C1 segment of cervical spinal cord (tissue), 14 donors: ENCODE results near the gene DLG2.
A peak's percentile ranks its signal among the peaks of the same experiment; 100 is the strongest.

Experiments
- DNase-seq, 14 donors: peaks; one replicate each; lab custom pipeline; 2025; lab: John Stamatoyannopoulos, UW

Gene DLG2

DNA sequence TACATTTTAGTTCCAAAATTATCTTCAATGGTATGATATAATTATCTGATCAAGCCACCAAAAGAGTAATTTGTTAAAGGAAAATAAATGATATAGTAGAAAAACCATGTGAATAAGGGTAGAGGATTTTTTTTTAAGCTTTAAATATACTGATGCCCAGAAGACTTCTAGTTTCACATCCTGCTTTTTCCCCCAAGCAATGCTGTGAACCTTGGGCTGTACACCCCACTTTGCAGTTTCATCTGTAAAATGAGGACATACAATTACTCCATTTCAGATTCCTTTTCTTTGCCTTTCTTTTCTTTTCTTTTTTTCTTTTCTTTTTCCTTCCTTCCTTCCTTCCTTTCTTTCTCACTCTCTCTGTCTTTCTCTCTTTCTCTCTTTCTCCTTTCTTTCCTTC lies 1125.4 kb downstream of the DLG2 start:
- DNase-seq: no peak

DNA sequence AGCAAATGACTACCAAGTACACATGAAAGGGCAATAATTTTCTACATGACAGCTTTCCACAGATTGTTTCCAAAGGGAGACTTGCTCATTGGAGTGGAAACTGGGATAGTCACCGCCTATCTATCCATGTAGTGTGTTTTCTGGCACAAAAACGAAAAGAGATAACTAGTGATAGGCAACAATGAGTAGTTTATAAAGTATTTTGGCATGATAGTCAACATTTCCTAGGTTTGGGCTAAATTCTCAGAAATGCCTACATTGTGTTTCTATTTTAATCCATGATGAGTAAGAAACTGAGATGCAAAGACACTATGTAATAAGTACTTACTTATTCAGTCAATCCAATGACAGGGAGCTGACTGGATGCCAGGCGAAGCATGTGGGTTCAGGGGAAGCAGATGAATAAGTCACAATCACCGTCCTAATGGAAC lies 1129.1 kb downstream of the DLG2 start:
- no peak for DNase-seq

DNA sequence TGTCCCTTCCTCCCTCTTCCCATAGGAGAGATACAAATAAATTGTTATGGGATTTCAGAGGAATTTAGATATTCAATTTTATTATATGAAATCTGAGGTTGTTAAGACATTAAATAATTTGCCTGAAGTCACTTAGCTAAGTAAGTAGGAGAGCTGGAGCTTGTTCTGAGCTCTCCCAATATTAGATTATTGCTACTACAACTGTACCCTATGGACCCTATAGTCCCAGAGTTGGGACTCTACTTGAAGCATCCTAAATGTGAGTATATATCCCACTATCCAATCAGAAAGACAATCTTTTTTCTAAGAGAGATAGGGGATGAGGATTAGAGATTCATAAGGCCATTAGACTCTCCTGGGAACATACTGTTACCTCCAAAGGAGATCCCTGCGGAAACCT lies 1130.0 kb downstream of the DLG2 start:
- DNase-seq: no peak

DNA sequence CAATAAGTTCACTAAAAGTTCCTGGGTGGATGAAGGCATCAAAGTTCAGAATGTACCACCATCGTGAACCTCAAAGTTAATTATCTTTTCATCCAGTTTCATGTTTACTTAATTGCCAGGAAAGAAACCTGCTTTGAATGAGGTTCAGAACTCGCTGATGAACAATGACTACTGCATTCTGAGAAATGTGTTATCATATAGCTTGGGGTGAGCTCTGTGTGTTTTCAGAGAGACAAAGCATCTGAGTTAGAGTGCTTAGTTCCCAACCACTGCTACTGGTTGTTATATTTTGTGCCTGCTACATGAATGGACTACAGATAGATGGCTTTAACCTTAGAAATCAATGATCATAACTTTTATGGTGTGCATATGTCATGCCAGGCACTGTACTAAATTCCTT lies 1131.0 kb downstream of the DLG2 start:
- no peak for DNase-seq

DNA sequence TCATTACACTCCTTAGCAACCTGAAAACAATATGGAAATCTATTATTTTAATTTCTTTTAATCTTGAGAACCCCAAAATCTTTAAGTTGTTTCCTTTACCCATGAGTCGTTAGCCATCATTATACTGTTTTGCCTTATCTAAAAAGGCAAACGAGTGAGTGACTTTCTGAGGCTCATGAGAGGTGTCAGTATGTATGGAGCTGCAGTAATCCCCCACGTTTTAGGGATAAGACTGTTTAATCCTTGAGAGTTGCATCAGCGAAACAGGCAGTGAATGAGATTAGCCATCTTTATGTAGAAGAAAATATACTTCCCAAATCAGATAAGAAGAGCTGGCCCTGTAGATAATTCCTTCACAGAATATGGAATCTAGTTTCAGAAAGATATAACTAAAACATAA lies 1147.0 kb downstream of the DLG2 start:
- DNase-seq: no peak

DNA sequence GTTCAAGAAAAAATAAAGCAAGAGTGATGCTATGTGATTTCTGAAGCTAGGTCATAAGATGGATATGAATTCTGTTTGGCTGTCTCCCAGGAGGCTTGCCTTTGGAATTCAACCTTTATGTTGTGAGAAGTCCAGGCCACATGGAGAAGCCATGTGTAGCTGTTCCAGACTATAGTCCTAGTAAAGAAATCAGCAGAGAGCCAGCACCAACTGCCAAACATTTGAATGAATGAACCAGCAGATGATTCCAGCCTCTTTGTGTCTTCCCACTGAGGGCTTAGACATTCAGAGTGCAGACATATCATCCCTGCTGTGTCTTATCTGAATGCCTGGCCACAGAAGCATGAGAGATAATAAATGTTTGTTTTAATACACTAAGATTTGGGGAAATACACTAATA lies 1150.6 kb downstream of the DLG2 start:
- no peak for DNase-seq

DNA sequence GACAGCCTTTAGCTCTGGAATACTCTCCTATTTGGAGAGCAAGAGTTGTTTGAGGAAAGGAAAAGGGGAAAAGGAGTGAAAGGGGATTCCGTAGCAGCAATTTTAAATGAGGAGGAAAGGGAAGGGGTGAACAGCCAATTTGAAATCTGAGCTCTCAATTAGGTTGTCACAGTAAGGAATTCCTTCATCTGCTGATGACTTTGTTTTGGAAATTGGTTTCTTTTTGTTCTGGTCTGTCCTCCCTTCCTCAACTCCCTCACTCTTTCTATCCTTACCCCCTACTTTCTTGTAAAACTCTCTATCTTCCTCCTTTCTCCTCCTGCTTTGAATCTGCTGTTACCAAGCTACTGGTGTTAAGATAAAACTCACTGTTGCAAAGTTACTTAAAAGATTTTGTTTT lies 1155.6 kb downstream of the DLG2 start:
- no peak for DNase-seq

DNA sequence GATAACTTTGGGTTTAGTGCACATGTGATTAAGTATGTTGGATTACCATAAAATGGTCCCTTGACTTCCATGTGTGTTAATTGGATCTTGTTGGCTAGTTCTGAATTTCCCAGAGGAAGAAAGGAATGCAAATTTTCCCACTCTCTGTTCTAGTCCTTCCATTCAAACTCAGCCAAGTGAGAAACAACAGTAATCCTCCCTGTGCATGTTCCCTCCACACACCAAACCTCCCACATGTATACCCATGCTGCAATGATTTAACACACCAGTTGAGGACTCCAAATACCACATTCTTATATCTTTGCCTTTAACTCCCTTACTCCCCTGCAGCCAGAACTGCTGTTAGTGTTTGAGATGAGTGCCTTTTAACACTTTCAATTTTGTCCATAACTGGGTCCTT lies 1158.9 kb downstream of the DLG2 start:
- no peak for DNase-seq

DNA sequence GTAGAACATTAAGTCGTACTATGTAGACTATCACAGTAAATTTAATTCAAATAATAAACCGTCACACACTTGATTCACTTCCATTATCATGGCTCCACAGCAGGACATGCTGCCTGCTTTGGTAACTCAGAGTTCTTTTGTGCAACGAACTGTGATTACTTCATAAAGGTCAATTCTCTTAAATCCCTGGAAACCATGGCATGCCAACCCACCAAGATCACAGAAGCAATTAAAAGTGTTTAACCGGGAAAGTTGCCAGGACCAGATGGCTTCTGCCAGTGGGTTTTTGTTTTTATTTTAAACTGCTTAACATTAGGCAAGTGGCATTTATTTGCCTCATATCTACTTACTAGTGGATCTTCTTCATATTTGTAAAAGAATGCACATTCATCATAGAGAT lies 1162.1 kb downstream of the DLG2 start:
- DNase-seq: peak in 1 of 14 donors; percentile 34

DNA sequence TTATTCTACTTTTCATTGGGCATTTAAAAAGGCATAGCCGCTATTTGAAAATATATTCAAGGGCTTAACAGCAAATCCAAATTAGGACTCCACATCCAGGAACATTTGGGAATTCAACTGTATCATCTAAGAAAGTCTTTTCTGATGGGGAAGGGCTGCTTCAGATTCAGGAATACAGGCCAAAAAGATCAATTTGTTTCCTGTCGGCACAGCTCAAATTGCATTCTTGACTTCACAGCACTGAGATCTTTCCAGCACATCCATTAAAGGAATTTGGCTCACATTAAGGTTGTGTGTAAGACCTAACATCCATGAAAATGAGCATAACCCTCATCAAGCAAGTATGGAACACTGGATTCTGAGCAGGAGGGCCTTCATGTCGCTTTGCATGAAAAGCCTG lies 1171.5 kb downstream of the DLG2 start:
- no peak for DNase-seq

DNA sequence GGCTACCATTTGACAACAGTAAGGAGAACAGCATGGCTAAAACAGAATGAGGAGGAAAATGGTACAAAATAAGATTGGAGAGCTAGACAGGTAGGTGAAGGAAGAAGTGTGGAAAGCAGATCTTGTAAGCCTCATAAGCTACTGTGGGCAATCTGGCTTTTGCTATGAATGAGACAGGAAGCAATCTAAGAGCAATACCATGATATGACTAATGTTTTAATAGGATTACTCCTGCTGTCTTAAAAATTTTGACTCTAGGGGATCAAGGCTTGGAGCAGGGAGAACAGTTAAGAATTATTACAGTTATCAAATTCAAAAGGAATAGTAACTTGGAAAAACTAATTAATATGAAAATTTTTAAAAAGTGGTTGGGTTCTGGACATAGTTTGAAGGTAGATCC lies 1174.9 kb downstream of the DLG2 start:
- DNase-seq: no peak

DNA sequence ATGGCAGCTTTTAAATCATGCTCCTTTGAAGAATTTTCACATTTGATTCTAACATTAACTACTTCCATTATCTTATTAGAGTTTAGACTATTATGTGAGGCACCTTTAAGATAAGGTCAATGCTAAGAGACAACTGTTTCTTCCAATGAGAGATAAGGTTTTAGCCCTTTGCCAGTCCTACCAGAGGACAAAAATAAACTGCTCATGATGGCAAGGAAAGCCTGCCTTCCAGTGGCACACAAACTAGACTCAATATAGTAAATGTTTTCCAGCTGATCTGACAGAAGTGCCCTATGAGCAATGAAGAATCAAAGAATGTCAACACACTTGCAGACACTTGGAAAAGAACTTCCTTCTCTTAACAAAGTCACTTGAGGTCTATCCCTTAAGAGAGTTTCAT lies 1188.6 kb downstream of the DLG2 start:
- no peak for DNase-seq

DNA sequence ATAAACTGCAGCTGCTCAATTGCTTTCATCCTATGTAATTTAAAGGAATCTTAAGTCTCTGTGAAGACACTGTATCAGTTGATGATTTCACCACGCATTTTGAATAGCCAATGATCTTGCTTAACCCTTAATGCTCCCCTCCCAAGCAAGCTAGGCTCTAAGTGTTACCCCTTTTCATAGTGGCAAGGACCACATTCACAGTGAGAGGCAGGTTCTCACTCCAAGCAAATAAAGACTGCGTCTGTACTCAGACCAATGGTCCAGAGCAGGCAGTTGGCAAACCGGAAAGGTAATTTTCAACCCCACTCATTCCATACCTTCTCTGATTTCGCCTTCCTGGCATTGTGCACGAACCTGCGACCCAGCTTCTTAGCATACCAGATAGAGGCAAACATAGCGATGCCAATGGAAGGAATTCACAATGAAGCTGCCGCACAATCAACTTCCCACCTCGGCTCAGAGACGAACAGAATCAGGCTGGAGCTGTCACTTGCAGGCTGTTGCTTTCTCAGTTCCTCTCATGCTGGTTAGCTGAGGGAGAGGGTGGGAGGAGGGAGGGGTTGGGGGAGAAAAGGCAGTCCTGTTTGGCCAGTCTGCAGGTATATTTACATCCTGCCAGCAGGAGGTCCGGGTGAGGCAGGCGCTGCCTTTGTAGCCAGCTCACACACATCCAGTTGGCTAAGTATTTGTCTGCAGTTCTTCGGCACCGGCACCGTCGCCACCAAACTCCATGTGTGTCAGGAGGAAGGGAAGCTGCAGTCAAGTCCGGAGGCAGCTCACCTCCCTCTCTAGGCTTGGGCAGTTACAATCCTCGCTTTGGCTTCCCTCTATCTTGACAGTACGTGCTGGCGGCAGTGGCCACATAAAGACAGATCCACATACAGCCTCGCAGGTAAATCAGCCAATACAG lies 1189.8 kb downstream of the DLG2 start:
- peak in 8 of 14 donors; percentile 0 to 72 (median 4) for DNase-seq

DNA sequence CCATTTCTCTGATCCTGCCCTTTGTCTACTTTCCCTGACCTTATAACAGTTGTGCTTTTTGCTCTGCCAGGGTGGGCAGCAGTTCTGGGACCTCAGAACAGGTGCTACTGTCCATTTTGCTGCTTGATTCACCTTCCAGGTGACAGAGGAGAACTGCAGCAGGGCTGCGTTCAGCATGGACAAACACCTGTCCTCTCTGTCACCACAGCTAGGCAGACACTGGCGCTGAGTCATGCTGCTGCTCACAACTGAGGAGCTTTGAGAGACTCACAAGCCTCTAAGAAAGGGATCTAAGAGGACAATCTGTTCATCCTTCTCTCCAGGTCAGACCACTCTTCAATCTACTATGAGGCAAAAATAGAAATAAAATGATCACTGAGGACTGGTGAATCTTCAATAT lies 1196.5 kb downstream of the DLG2 start:
- DNase-seq: no peak

DNA sequence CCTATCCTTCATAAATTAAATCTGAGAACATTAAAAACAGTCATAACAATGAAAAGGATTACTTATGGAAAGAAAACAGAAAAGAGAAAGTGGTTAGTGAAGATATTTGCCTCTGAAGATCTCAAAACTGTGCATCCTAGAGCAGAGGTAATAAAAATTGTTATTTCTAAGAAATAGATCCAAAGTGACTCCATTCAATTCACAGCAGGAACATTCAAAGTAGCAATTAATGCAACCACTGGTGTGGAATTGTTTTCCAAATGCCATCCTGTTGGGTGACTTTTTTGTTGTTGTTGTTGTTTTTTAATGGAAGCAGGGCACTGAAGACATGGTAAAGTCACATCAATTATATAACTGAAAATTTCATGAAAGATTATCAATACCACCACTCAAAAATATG lies 1201.5 kb downstream of the DLG2 start:
- DNase-seq: no peak

DNA sequence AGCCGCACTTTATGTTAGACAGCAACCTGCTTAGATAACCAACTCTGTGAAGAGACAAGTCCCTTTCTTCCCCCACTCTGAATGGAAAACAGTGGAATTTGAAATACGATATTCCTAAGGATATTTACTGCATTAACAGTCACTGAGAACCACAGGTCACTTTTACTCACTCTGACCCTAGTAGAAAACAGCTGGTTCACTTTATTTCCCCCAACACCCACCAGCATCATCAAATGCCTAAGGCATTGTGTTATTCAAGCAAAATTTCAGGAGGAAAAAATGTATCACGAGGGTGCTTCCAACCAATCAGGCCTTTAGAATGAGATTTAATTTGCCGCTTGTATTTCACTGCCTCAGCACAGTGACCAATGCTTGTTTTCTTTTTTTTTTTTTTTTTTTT lies 1206.9 kb downstream of the DLG2 start:
- DNase-seq: no peak

DNA sequence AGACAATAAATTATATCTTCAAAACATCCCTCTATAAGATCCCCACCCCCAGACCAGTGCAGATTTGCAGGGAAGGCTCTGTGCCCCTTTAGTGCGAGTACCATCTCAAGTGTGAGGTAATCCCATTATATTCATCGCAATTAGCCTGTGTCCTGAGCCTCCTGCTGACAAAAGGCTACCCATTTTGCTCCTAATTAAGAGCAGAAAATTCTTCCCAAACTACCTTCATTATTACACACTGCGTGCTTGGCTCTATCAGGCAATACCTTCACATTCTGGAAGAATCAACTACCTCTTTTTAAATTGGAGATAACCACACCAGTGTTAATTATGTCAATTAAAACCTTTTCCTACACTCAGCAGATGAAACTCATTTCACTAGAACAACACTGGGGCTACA lies 1207.5 kb downstream of the DLG2 start:
- no peak for DNase-seq

DNA sequence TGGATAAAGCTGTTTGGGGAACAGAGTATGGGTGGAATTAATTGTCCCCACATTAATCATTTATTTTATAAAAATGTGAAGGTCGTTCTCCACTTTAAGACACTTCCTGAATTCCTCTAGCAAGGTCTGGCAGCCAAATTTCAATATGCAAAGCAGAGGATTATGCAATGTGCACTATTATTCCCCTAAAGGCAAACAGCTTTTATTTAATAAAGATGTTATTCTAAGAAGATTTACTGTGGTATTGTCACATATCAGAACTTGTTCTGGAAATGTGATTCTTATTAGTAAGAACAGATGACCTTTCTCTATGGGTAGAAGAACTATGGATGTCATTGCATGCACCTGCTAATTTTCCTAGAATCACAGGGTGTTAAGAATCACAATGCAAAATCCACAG lies 1212.2 kb downstream of the DLG2 start:
- no peak for DNase-seq

DNA sequence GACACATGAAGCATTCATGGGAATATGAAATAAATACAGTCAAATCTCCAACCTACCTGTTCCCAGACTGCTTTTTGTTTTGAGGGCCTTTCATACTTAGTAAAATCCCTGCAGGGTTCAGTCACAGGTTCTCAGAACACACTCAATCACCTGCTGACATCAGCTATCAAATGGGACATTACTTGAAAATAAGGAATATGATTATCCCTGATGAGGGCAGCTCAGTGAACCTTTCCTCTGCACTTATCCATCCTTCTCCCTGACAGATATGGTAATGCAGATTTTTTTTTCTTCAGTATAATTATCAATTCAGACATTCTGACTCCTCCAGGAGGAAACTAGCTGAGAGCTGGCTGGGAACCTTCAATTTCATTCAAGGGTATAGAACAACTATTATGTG lies 1213.6 kb downstream of the DLG2 start:
- DNase-seq: no peak

DNA sequence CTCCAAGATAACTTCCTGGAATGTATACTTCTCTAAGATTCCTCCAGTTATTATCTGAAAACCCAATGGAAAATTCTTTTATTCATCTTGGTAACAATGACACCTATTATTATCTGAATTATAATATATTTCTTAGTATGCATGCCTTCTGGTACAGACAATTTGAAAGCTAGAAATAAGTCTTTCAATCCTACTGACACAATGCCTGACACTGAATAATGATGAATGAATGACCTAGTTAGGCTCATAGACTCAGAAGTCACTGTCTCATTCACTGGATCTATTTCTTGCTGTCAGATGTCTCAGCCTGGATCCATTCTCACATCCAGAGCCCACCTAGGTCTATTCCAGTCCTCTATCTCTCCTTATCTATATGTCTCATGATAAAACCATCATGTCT lies 1214.3 kb downstream of the DLG2 start:
- no peak for DNase-seq

DNA sequence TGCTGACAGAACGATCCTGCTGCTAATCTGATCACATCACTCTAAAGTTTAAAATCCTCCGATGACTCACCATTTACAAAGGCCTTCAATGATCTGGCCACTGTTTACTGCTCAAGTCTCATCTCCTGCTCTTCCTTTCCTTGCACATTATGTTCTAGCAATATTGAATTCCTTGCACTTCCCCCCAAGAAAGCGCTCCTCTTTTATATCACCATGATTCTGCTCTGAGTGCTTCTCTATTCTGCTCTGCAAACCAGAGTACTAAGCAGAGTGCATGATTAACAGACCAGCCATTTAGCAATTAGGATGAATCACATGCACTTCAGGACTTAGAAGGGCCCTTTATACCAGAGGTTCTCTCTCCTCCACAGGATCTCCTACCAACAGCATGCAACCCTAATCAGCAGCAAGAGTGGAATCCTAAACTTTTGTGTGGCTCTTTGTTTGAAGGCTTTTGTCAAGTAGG lies 1218.2 kb downstream of the DLG2 start:
- no peak for DNase-seq

DNA sequence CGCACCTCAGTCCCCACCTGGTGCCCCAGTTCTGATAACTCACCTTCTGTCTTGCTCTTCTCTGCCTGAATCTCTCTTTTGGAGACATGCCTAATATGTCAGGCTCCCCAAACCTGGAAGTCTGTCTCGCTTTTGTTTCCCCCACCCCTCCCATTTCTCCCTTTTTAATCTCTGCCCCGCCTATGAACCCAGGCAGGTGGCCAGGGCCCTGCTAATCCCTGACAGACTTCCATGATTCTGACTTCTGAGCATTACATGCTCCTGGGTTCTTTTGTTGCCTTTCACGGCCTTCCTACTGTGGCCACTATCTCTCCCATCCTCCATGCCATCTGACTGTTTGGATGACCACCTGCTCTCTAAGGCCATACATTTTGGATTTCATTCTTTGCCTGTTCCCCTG lies 1220.1 kb downstream of the DLG2 start:
- peak in 1 of 14 donors; percentile 45 for DNase-seq

DNA sequence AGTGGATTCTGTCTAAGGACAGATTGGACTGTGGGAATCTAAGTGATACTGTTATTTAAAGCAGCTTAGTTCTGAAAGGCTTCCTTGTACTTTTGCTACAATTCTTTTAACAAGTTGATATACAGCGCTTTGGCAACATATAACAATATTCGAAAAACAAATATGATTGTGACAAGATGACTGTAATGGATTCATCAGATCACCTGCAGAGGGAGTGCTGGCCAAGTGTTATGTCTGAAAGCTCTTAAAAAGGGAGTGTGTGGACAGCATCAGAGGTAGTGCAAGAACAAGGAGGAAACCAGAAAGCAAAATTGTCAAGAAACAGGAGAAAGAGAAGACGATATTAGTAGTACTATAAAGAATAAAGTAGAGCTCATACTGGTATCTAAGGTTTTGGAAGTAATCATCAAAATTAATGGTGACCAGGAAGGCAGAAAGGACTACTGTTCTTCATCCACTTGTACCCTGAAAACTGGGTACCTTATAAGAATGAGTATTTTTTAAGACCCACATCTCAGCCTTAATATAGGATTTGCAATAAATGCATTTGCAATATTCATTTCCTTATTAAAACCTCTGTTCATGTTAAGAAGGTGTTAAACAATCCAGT lies 1229.0 kb downstream of the DLG2 start:
- peak in 1 of 14 donors; percentile 1 for DNase-seq
